NCI-H774 (cell line): ENCODE results near the gene NAGA.
"Not testable (repeated sequence)": the region's sequence is repeated elsewhere in the genome, so short reads cannot be mapped to it uniquely, and the experiment has no call there.

Experiments
- DNase-seq: peaks from one replicate; lab custom pipeline; 2025; lab: John Stamatoyannopoulos, UW

Gene NAGA

DNA sequence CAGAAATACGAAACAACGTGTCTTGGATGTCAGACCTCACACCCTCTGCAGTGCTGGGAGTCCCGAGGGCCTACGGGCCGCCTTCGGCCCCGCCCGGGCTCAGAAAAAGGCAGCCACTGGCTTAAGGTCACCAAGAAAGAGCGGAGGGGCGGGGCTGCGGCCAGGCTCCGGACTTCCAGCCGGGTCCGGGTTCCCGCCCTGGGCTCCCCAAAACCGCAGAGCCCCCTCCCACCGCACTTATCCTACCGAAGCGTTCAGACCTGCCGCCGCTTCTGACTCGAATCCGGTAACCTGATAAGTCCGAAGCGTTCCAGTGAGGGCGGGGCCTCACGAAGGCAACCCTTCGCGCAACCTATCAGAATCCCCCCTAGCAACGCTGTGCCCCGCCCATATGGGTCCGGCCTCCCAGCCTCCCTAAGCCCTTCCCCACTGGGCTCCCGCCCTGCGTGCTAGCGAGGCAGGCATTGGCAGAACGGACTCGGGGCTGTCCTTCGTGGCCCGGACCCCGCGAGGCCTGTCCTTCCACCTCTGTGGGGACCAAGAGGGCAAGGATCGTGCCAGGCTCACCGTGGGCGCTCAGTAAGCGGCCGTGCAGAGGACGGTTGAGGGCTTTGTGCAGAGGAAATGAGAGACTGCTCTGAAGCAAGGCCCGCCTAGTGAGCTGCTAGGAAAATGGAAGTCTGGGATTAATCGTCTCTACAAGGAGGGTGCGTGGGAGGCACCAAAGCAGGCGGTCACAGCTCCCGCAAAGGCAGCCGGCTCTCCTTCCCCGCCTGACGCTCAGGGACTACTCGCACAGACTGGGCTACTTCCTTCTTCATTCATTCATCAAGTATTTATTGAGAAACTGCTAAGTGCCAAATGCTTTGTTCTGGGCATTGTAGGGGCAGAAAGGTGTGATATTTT, at the start of gene NAGA:
NAGA (minus strand) TSS at position 296 of the 906 bp plus-strand sequence. CDS start 515 bp downstream, outside the sequence.
- peak; percentile 81 for DNase-seq

DNA sequence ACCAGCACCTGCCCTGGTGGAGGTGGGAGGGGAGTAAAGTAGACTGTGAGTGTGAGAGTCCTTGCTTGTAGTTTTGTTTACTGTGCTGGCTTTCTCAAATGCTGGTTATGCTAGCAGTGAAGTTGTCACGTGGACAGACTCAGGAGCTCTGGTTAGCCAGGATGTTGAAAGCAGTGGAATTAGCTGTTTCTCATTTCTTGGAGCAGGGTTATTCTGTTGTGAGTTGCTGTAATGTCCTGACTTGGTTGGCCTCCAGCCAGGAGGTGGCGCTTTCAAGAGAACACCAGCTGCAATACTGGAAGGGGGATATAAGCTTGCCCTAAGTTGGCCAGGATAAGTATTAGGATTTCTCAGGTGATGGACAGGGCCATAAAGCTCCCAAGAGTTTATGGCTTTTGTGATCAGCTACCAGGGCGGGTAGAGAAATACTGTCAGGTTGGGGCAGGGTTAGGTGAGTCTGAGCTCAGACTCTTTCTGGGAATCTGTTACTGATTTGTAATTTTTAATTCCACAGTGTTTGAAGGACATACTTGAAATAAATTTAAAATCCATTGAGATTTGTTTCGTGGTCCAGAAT, 46.3 kb upstream of the NAGA start:
- DNase-seq = no peak

- DNase-seq = not testable (repeated sequence)
These were observed 44.8 kb upstream of the NAGA start for GRCh38 chr22:42115420-42115830.

GRCh38 chr22:42114721-42115120, 44.1 kb upstream of the NAGA start:
- no peak for DNase-seq

- not testable (repeated sequence) for DNase-seq
These were observed 42.2 kb upstream of the NAGA start for GRCh38 chr22:42112793-42113192.

DNA sequence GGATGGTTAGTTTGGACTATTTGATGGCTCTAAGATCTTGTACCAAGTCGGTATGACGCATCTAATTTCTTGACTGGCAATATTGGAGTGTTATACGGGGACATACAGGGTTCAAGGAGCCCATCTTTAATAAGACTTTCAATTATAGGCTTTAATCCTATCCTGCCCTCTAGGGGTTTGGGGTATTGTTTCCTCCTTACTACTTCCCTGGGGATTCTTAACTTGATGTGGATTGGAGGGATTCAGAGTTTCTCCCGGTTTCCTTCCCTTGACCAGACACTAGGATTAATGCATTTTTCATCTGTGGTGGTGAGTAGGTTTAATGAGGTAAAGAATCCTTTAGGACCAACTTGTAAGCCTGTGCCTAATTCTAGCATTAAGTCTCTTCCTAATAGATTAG, 41.2 kb upstream of the NAGA start:
- no peak for DNase-seq

- DNase-seq = no peak
These were observed 38.2 kb upstream of the NAGA start for GRCh38 chr22:42108848-42109247.

GRCh38 chr22:42104332-42104860, 33.8 kb upstream of the NAGA start:
- not testable (repeated sequence) for DNase-seq

DNA sequence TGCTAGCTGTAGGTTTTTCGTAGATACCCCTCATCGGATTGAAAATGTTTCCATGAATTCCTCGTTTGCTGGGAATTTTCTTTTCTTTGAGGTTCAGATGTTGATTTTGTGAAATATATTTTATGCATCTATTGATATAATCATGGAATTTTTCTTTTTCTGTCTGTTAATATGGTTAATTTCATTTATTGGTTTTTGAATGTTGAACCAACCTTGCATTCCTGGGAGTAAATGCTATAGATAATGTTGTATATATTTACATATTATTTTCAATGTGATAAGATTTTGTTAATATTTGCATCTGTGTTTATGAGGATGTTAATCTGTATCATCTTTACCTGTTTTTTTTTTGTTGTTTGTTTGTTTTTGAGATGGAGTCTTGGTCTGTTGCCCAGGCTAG, 30.6 kb upstream of the NAGA start:
- no peak for DNase-seq

- no peak for DNase-seq
These were observed 20.8 kb upstream of the NAGA start for GRCh38 chr22:42091455-42091782.

GRCh38 chr22:42090596-42091454, 20.2 kb upstream of the NAGA start, which contains the start of gene NDUFA6:
NDUFA6 (minus strand) TSS chr22:42090772; CDS start chr22:42090744, 28 bp downstream.
- DNase-seq = peak; percentile 94

DNA sequence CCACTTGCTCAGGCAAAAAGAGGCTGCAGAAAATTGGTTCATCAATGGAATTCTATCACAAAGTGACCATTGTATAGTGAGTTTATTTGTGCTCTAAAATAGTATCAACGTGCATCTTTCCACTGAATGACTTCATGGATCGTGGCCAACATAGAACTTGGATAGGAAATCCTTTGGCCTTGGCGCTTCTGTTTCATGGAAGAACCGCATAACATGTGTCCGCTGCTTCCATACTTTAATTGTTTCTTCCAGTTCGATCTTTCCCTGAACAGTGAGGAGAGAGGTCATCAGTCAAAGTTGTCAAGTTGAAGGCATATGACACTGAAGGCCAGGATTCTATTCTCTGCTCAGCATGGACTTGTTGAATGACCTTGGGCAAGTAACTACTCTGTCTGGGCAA, 15.4 kb upstream of the NAGA start:
- DNase-seq = no peak

- no peak for DNase-seq
These were observed 14.3 kb upstream of the NAGA start for GRCh38 chr22:42084874-42085273.

DNA sequence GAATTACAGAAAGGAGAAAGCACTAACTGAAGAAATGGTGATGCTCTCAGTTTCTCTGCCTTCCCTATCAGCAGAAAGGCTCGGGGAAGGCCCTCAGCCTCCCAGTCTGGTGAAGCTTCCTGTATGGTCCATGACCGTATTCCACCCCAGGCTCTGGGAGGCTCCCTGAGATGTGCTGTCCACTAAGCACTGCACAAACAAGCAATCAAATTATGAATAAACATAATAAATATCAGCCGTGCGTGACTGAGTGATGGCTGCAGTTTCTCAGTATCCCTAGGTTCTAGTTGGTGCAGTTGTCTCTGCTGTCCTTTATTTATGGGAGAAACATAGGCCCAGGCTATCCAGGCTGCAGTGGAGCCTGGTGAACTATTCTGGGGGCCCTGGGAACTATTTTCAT, 12.5 kb upstream of the NAGA start:
- DNase-seq = no peak

GRCh38 chr22:42080287-42080686, 9.7 kb upstream of the NAGA start:
- no peak for DNase-seq

DNA sequence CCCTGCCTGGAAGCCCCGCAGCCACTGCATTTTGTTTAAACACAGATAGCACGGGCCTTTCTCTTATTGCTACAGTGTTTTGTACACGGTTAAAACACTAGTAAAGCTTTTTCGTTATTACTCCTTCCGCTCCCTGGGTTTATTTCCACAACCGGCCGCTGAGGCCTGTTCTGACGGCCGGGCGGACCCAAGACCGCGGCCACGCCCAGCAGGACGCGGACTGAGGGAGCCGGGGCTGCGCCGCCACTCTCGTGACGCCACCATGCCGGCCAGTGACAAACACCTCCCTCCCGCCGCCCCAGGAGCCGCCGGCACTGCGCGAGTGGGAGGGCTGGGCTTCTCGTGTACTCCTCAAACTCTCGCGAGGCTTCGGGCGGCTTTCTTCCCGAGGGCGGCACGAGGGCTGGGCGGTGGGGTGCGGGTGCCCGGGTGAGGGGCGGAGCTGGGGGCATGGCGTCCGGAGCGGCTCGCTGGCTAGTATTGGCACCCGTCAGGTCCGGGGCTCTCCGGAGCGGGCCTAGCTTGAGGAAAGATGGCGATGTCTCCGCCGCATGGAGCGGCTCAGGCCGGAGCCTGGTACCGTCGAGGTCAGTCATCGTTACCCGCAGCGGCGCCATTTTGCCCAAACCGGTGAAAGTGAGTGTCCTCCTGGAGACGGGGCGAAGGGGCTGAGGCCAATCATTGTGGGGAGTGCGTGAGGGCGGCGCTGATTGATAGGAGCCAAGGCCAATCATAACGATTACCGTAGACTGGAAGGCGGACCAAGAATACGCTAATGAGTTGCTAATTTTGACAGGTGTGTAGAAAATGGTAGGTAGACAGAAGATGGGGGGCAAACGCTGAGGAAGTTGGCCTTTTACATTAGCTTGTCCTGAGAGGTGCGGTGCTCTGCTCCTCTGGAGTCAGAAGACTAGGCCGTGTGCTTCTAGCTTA, 9.0 kb upstream of the NAGA start, which contains the start of gene SMDT1:
SMDT1 (plus strand) TSS at position 382 of the 933 bp plus-strand sequence; CDS start at position 451, 69 bp downstream.
- DNase-seq = peak; percentile 86

DNA sequence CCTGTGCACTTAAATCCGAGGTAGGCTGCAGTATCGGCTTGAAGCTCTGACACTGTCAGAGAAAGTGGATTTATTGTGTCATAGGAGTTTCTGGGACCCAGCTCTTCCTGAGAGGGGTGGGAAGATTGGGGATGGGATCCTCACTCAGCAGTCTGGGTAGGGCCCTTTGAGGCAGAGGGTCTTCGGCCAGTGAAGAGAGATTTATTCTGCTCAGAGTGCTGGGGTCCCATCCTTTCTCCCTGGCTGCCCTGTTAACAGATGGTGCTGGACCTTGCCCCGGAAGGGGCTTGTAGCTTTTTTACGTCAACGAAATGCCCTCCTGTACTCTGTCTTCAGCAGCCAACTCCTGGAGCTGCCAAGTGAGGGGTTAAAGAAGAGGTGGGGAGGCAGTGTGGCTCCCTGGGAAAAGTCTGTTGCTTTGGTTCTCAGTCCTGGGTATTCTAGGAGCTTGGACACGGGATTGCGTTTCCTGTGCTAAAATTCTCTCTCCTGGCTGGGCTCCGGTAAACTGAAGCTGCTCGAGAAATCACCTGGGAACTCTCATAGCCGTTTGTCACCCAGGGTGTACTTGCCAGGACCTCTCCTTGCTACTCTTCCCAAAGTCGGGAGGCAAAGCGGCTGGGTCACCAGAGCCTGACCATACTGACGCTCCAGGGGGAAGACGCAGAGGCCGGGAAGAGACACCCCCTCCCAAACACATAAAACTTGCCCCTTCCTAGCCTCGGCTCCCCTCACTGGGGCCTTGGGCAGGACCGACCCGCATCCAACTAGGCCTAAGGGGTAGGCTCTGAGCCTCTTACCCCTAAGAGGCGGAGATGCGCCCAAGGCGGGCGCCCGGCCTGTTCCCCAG, 8.1 kb upstream of the NAGA start:
- no peak for DNase-seq

DNA sequence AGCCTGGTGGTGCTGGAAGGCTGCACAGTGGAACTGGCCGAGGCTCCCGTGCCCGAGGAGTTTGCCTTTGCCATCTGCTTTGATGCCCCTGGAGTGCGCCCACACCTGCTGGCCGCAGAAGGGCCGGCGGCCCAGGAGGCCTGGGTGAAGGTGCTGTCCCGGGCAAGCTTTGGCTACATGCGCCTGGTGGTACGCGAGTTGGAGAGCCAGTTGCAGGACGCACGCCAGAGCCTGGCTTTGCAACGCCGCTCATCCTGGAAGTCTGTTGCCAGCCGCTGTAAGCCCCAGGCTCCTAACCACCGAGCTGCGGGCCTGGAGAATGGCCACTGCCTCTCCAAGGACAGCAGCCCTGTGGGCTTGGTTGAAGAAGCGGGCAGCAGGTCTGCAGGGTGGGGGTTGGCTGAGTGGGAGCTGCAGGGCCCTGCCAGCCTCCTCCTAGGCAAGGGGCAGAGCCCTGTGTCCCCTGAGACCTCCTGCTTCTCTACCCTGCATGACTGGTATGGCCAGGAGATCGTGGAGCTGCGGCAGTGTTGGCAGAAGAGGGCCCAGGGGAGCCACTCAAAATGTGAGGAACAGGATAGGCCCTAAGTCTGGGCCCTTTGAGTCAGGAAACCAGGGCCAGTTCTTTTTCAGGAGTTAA, 7.0 kb upstream of the NAGA start:
- DNase-seq = no peak

DNA sequence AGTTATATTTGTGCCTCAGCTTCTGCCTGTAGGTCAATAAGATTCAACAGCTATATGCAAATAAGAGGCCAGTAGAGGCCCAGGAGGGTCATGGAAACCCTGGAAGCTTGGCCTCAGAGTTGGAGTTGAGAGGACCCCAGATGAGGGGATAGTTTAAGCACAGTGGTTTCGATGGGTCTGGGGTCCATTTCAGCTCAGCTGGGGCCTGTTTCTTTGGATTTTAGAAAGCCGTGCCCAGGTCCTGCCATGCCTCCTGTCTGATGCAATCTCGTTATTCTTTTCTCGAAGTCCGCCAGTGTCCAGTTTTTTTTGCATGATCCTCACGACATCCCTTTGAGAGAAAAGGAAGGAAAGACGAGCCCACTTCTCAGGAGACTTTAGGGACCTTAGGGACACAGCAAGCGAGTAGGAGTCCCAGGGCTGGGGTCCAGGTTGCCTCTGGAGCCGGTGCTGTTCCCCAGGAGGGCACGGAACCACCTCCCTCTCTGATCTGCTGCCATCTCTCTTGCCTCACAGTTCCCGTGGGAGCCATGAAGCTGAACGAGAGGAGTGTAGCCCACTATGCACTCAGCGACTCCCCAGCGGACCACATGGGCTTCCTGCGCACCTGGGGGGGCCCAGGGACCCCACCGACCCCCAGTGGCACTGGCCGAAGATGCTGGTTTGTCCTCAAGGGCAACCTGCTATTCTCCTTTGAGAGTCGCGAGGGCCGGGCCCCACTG, 6.3 kb upstream of the NAGA start:
- no peak for DNase-seq
